ENCODE measurements around the gene TTC7B.

DNA sequence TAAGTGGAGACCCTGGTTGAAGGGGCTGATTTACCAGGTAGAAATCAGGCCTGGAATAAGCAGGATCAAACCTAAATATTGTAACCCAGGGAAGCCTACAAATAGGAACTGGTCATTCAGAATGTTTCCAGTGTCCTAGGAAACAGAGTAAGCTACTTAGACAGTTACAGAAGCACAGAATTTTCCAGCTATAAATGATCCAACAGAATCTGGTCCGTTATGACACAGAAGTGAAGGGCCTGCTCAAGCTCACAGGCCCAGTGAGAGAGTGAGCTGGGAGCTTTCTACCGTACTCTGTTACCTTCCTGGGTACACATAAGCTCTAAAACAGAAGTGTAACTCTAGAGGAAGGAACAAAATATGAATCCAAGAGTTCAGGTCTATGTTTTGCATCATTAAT lies 119.1 kb downstream of the TTC7B start:
- TF ChIP-seq TAF1 (IDR thresholded peaks at IDR 0.05; ENCODE audit: low read depth) (no peak), EP300 (conservative IDR thresholded peaks at IDR 0.05; ENCODE audit: poor library complexity, severe bottlenecking) (no peak), EZH2 (IDR thresholded peaks at IDR 0.05; ENCODE audit: borderline replicate concordance, insufficient read depth, low read length, poor library complexity, severe bottlenecking) (no peak), POLR2AphosphoS5 (IDR thresholded peaks at IDR 0.05) (no peak)
- TF ChIP-seq, protein P1, sequence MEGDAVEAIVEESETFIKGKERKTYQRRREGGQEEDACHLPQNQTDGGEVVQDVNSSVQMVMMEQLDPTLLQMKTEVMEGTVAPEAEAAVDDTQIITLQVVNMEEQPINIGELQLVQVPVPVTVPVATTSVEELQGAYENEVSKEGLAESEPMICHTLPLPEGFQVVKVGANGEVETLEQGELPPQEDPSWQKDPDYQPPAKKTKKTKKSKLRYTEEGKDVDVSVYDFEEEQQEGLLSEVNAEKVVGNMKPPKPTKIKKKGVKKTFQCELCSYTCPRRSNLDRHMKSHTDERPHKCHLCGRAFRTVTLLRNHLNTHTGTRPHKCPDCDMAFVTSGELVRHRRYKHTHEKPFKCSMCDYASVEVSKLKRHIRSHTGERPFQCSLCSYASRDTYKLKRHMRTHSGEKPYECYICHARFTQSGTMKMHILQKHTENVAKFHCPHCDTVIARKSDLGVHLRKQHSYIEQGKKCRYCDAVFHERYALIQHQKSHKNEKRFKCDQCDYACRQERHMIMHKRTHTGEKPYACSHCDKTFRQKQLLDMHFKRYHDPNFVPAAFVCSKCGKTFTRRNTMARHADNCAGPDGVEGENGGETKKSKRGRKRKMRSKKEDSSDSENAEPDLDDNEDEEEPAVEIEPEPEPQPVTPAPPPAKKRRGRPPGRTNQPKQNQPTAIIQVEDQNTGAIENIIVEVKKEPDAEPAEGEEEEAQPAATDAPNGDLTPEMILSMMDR (IDR thresholded peaks at IDR 0.05; ENCODE audit: poor library complexity, severe bottlenecking): no peak
